Stimulated activated memory B cell treated with anti-CD40 and anti-IgM and Interleukin-4, amounts not matched to agents 10 μg/mL and 1 μg/mL and 100 μg/mL, for 72 hours (primary cell): ENCODE measurements around the gene PAK6.
A peak's percentile ranks its signal among the peaks of the same experiment; 100 is the strongest.

ENCODE experiments used
- ATAC-seq: fragments of 150-1000 bp; cut with Tn5 transposase; 2 replicates; pipeline ENCODE4 v1.10.0; 2021
- H3K27ac Mint-ChIP-seq: one replicate; pipeline ENCODE4 v1.8.0; 2022; ENCODE audit warnings: mild to moderate bottlenecking, mixed read lengths
- H3K27me3 Mint-ChIP-seq: one replicate; pipeline ENCODE4 v1.8.0; 2022; ENCODE audit warnings: mixed read lengths
- H3K36me3 Mint-ChIP-seq: one replicate; pipeline ENCODE4 v1.8.0; 2022; ENCODE audit warnings: mixed read lengths
- H3K4me1 Mint-ChIP-seq: one replicate; pipeline ENCODE4 v1.8.0; 2022; ENCODE audit warnings: mixed read lengths
- H3K4me3 Mint-ChIP-seq: one replicate; pipeline ENCODE4 v1.8.0; 2022; ENCODE audit warnings: mild to moderate bottlenecking, moderate library complexity, mixed read lengths
- H3K9me3 Mint-ChIP-seq: one replicate; pipeline ENCODE4 v1.8.0; 2022; ENCODE audit warnings: mixed read lengths

The PAK6 gene

GRCh38 chr15:40235201-40235885 is 3.5 kb upstream of the PAK6 start:
- H3K9me3 Mint-ChIP-seq, result no peaks in the 10 kb centered on the region
- ATAC-seq, result peak; percentile 75

GRCh38 chr15:40239404-40239692 is 485 bp downstream of the PAK6 start:
- Mint-ChIP-seq H3K36me3 (no peaks in the 10 kb centered on the region), H3K9me3 (no peaks in the 10 kb centered on the region), H3K4me1 (peaks cover 39% of the 10 kb centered on the region), H3K27me3 (peaks cover 14% of the 10 kb centered on the region), H3K4me3 (peak overlapping the region; percentile 57), H3K27ac (no peak overlapping the region)
- ATAC-seq, result no peak

More at GRCh38 chr15:40235201-40235885, 3.5 kb upstream of the PAK6 start:
- Mint-ChIP-seq H3K36me3 (no peaks in the 10 kb centered on the region), H3K4me3 (no peak overlapping the region), H3K4me1 (peaks cover 39% of the 10 kb centered on the region), H3K27ac (peak overlapping the region; percentile 62), H3K27me3 (peaks cover 14% of the 10 kb centered on the region)

- Mint-ChIP-seq H3K4me3 (no peak overlapping the region), H3K27me3 (peaks cover 14% of the 10 kb centered on the region), H3K9me3 (no peaks in the 10 kb centered on the region), H3K36me3 (no peaks in the 10 kb centered on the region), H3K4me1 (peaks cover 35% of the 10 kb centered on the region), H3K27ac (no peak overlapping the region)
- ATAC-seq, result no peak
Measured at GRCh38 chr15:40239693-40240618, 1.1 kb downstream of the PAK6 start.

- Mint-ChIP-seq H3K27ac (no peak overlapping the region), H3K9me3 (no peaks in the 10 kb centered on the region), H3K4me3 (no peak overlapping the region)
Measured at GRCh38 chr15:40240619-40241221, 1.9 kb downstream of the PAK6 start.

GRCh38 chr15:40241269-40242212 is 2.7 kb downstream of the PAK6 start:
- Mint-ChIP-seq H3K9me3 (no peaks in the 10 kb centered on the region), H3K4me1 (peaks cover 21% of the 10 kb centered on the region), H3K27ac (no peak overlapping the region), H3K27me3 (peaks cover 14% of the 10 kb centered on the region), H3K4me3 (no peak overlapping the region), H3K36me3 (no peaks in the 10 kb centered on the region)
- ATAC-seq, result no peak

More at GRCh38 chr15:40240619-40241221, 1.9 kb downstream of the PAK6 start:
- no peak for ATAC-seq
- no peaks in the 10 kb centered on the region for H3K36me3 Mint-ChIP-seq
- H3K27me3 Mint-ChIP-seq, result peaks cover 14% of the 10 kb centered on the region
- H3K4me1 Mint-ChIP-seq, result peaks cover 27% of the 10 kb centered on the region

- Mint-ChIP-seq H3K9me3 (no peaks in the 10 kb centered on the region), H3K27me3 (peaks cover 14% of the 10 kb centered on the region), H3K36me3 (no peaks in the 10 kb centered on the region), H3K27ac (no peak overlapping the region), H3K4me3 (no peak overlapping the region), H3K4me1 (peaks cover 21% of the 10 kb centered on the region)
- ATAC-seq, result no peak
Measured at GRCh38 chr15:40242213-40242599, 3.3 kb downstream of the PAK6 start.

- Mint-ChIP-seq H3K27me3 (peaks cover 14% of the 10 kb centered on the region), H3K36me3 (no peaks in the 10 kb centered on the region), H3K27ac (no peak overlapping the region), H3K9me3 (no peaks in the 10 kb centered on the region), H3K4me3 (no peak overlapping the region), H3K4me1 (peaks cover 21% of the 10 kb centered on the region)
- ATAC-seq, result no peak
Measured at GRCh38 chr15:40242601-40243000, 3.7 kb downstream of the PAK6 start.

GRCh38 chr15:40243126-40243810 is 4.4 kb downstream of the PAK6 start:
- no peak for ATAC-seq
- H3K4me1 Mint-ChIP-seq, result peaks cover 15% of the 10 kb centered on the region
- H3K27me3 Mint-ChIP-seq, result peaks cover 14% of the 10 kb centered on the region
- H3K9me3 Mint-ChIP-seq, result no peaks in the 10 kb centered on the region
- H3K4me3 Mint-ChIP-seq, result no peak overlapping the region
- no peak overlapping the region for H3K27ac Mint-ChIP-seq
- no peaks in the 10 kb centered on the region for H3K36me3 Mint-ChIP-seq

GRCh38 chr15:40244961-40245523 is 6.2 kb downstream of the PAK6 start:
- no peaks in the 10 kb centered on the region for H3K9me3 Mint-ChIP-seq

GRCh38 chr15:40245666-40246450 is 7.0 kb downstream of the PAK6 start:
- Mint-ChIP-seq H3K36me3 (no peaks in the 10 kb centered on the region), H3K4me3 (no peak overlapping the region), H3K27me3 (peaks cover 4% of the 10 kb centered on the region), H3K4me1 (no peaks in the 10 kb centered on the region), H3K9me3 (no peaks in the 10 kb centered on the region), H3K27ac (no peak overlapping the region)
- no peak for ATAC-seq

More at GRCh38 chr15:40244961-40245523, 6.2 kb downstream of the PAK6 start:
- ATAC-seq, result no peak
- H3K4me1 Mint-ChIP-seq, result no peaks in the 10 kb centered on the region
- H3K27ac Mint-ChIP-seq, result no peak overlapping the region
- peaks cover 3% of the 10 kb centered on the region for H3K27me3 Mint-ChIP-seq
- H3K36me3 Mint-ChIP-seq, result no peaks in the 10 kb centered on the region
- no peak overlapping the region for H3K4me3 Mint-ChIP-seq

GRCh38 chr15:40246496-40247280 is 7.8 kb downstream of the PAK6 start:
- Mint-ChIP-seq H3K4me3 (no peak overlapping the region), H3K9me3 (no peaks in the 10 kb centered on the region), H3K36me3 (no peaks in the 10 kb centered on the region), H3K27me3 (peaks cover 12% of the 10 kb centered on the region), H3K4me1 (no peaks in the 10 kb centered on the region), H3K27ac (no peak overlapping the region)
- no peak for ATAC-seq

GRCh38 chr15:40247406-40247971 is 8.6 kb downstream of the PAK6 start:
- H3K9me3 Mint-ChIP-seq, result no peaks in the 10 kb centered on the region
- no peak for ATAC-seq
- peaks cover 13% of the 10 kb centered on the region for H3K27me3 Mint-ChIP-seq
- no peaks in the 10 kb centered on the region for H3K4me1 Mint-ChIP-seq
- H3K4me3 Mint-ChIP-seq, result no peak overlapping the region
- no peaks in the 10 kb centered on the region for H3K36me3 Mint-ChIP-seq
- no peak overlapping the region for H3K27ac Mint-ChIP-seq
